Osteoblast (primary cell): Measurements from ENCODE around the gene DLGAP1. TPM values are rescaled to one million over a fixed set of nuclear protein-coding genes. Genes with fewer than 3 reads are reported as not detected.

ENCODE experiments used
- DNase-seq: peaks from one replicate; pipeline ENCODE4 v3.0.0; 2011; ENCODE audit warnings: low spot score, mixed read lengths; ENCODE audit not compliant: insufficient read length; ENCODE audit errors: missing footprints
- H2AFZ ChIP-seq: 2 replicates; pipeline ENCODE4 v1.6.0; 2011; ENCODE audit warnings: mild to moderate bottlenecking, low read length
- H3K27ac ChIP-seq: 2 replicates; pipeline ENCODE4 v1.5.1; 2011; ENCODE audit warnings: mild to moderate bottlenecking, low read depth, low read length, moderate library complexity
- H3K27me3 ChIP-seq: 2 replicates; pipeline ENCODE4 v1.6.0; 2012; ENCODE audit warnings: mild to moderate bottlenecking, control low read depth, inconsistent platforms, low read length, moderate library complexity; ENCODE audit not compliant: insufficient read depth
- H3K36me3 ChIP-seq: 2 replicates; pipeline ENCODE4 v1.5.1; 2011; ENCODE audit warnings: mild to moderate bottlenecking, low read length, control low read depth, moderate library complexity; ENCODE audit not compliant: insufficient read depth
- H3K4me1 ChIP-seq: 2 replicates; pipeline ENCODE4 v1.5.1; 2011; ENCODE audit warnings: mild to moderate bottlenecking, low read length, control low read depth, moderate library complexity; ENCODE audit not compliant: insufficient read depth
- H3K4me2 ChIP-seq: 2 replicates; pipeline ENCODE4 v1.6.0; 2011; ENCODE audit warnings: mild to moderate bottlenecking, low read length; ENCODE audit not compliant: insufficient read depth
- H3K4me3 ChIP-seq: fragments of 200-600 bp; sonication (generic); 3 replicates; pipeline ENCODE4 v1.5.1; 2012; ENCODE audit warnings: mild to moderate bottlenecking, low read length, inconsistent platforms; ENCODE audit not compliant: insufficient read depth
- H3K79me2 ChIP-seq: 2 replicates; pipeline ENCODE4 v1.6.0; 2012; ENCODE audit warnings: mild to moderate bottlenecking, low read length, control low read depth, inconsistent platforms; ENCODE audit not compliant: insufficient read depth
- H3K9me3 ChIP-seq: 2 replicates; pipeline ENCODE4 v1.5.1; 2011; ENCODE audit warnings: low read depth, low read length, control low read depth
- H4K20me1 ChIP-seq: 2 replicates; pipeline ENCODE4 v1.6.0; 2012; ENCODE audit warnings: mild to moderate bottlenecking, low read length, control low read depth; ENCODE audit not compliant: insufficient read depth
- CTCF ChIP-seq: IDR thresholded peaks from 2 replicates; pipeline ENCODE4 v1.5.1; 2011; ENCODE audit warnings: mild to moderate bottlenecking, low read depth, low read length, moderate library complexity; ENCODE audit errors: extremely low read depth
- total RNA-seq: library from RNA; depleted of rRNA; stranded (reverse); fragments of >200 nt; gene quantifications from 2 replicates; pipeline ENCODE4 v1.2.3, GENCODE V29; 2012

The DLGAP1 gene
- total RNA-seq, 1 donor, result not detected

GRCh38 chr18:4207383-4207985 is 247.6 kb downstream of the DLGAP1 start:
- H3K36me3 ChIP-seq, result no peaks in the 10 kb centered on the region
- no peaks in the 10 kb centered on the region for H3K79me2 ChIP-seq
- no peaks in the 10 kb centered on the region for H3K27me3 ChIP-seq
- H4K20me1 ChIP-seq, result no peaks in the 10 kb centered on the region
- no peaks in the 10 kb centered on the region for H3K4me1 ChIP-seq
- no peak for DNase-seq
- no peak for TF ChIP-seq CTCF
- peaks cover 4% of the 10 kb centered on the region for H3K9me3 ChIP-seq
- no peak overlapping the region for H2AFZ ChIP-seq
- H3K27ac ChIP-seq, result no peak overlapping the region
- H3K4me2 ChIP-seq, result no peak overlapping the region
- no peak overlapping the region for H3K4me3 ChIP-seq

GRCh38 chr18:4204438-4204720 is 250.7 kb downstream of the DLGAP1 start:
- Histone ChIP-seq H3K4me2 (no peak overlapping the region), H3K27ac (no peak overlapping the region), H2AFZ (no peak overlapping the region), H3K27me3 (no peaks in the 10 kb centered on the region), H3K79me2 (no peaks in the 10 kb centered on the region), H3K4me1 (no peaks in the 10 kb centered on the region), H4K20me1 (no peaks in the 10 kb centered on the region), H3K36me3 (no peaks in the 10 kb centered on the region), H3K9me3 (peaks cover 4% of the 10 kb centered on the region), H3K4me3 (no peak overlapping the region)
- no peak for TF ChIP-seq CTCF
- DNase-seq, result no peak

- H3K79me2 ChIP-seq, result no peaks in the 10 kb centered on the region
- no peak for TF ChIP-seq CTCF
- H3K9me3 ChIP-seq, result peaks cover 4% of the 10 kb centered on the region
- DNase-seq, result no peak
- H2AFZ ChIP-seq, result no peak overlapping the region
- no peak overlapping the region for H3K27ac ChIP-seq
- H3K36me3 ChIP-seq, result no peaks in the 10 kb centered on the region
- H3K4me3 ChIP-seq, result no peak overlapping the region
- H3K27me3 ChIP-seq, result no peaks in the 10 kb centered on the region
- H3K4me2 ChIP-seq, result no peak overlapping the region
- H4K20me1 ChIP-seq, result no peaks in the 10 kb centered on the region
- H3K4me1 ChIP-seq, result no peaks in the 10 kb centered on the region
Measured at GRCh38 chr18:4203568-4204437, 251.3 kb downstream of the DLGAP1 start.

GRCh38 chr18:4200399-4200798 is 254.7 kb downstream of the DLGAP1 start:
- no peaks in the 10 kb centered on the region for H3K36me3 ChIP-seq
- no peak for DNase-seq
- peaks cover 4% of the 10 kb centered on the region for H3K9me3 ChIP-seq
- no peaks in the 10 kb centered on the region for H3K79me2 ChIP-seq
- H3K27me3 ChIP-seq, result no peaks in the 10 kb centered on the region
- TF ChIP-seq CTCF, result no peak
- no peak overlapping the region for H3K27ac ChIP-seq
- H3K4me3 ChIP-seq, result no peak overlapping the region
- H2AFZ ChIP-seq, result no peak overlapping the region
- H3K4me2 ChIP-seq, result no peak overlapping the region
- no peaks in the 10 kb centered on the region for H3K4me1 ChIP-seq
- H4K20me1 ChIP-seq, result no peaks in the 10 kb centered on the region
